Epithelial cell of proximal tubule (primary cell): ENCODE data around the gene SLC12A7. TPM values are rescaled to one million over a fixed set of nuclear protein-coding genes. Genes with fewer than 3 reads are reported as not detected.

ENCODE experiments used
- DNase-seq: peaks from one replicate; pipeline ENCODE4 v3.0.0-alpha.2; 2011; ENCODE audit warnings: low read depth
- H3K4me3 ChIP-seq: 2 replicates; pipeline ENCODE4 v1.5.1; 2011; ENCODE audit warnings: low read depth, mild to moderate bottlenecking, low read length
- CTCF ChIP-seq: conservative IDR thresholded peaks from 2 replicates; pipeline ENCODE4 v1.5.1; 2012; ENCODE audit warnings: low read depth, mild to moderate bottlenecking, low read length
- total RNA-seq: library from RNA; depleted of rRNA; stranded (reverse); fragments of >200 nt; gene quantifications from 2 replicates; pipeline ENCODE4 v1.2.3, GENCODE V29; 2015

SLC12A7 gene
- total RNA-seq, 1 donor from 2014 or later, result 32.8 TPM

GRCh38 chr5:1073239-1074102, 38.4 kb downstream of the SLC12A7 start:
- no peak for TF ChIP-seq CTCF
- no peak for DNase-seq
- H3K4me3 ChIP-seq, result no peak overlapping the region

GRCh38 chr5:1069720-1070088, 42.2 kb downstream of the SLC12A7 start:
- DNase-seq, result no peak
- no peak for TF ChIP-seq CTCF
- no peak overlapping the region for H3K4me3 ChIP-seq

- no peak for TF ChIP-seq CTCF
- DNase-seq, result no peak
- no peak overlapping the region for H3K4me3 ChIP-seq
Measured at GRCh38 chr5:1068895-1069719, 42.8 kb downstream of the SLC12A7 start.

- no peak for DNase-seq
- H3K4me3 ChIP-seq, result no peak overlapping the region
- no peak for TF ChIP-seq CTCF
Measured at GRCh38 chr5:1068204-1068894, 43.5 kb downstream of the SLC12A7 start.

GRCh38 chr5:1067141-1068121, 44.4 kb downstream of the SLC12A7 start:
- DNase-seq, result no peak
- TF ChIP-seq CTCF, result no peak
- no peak overlapping the region for H3K4me3 ChIP-seq

GRCh38 chr5:1066676-1067075, 45.2 kb downstream of the SLC12A7 start:
- DNase-seq, result no peak
- H3K4me3 ChIP-seq, result no peak overlapping the region
- no peak for TF ChIP-seq CTCF
